ENCODE data around the gene PPIG.

PPIG gene

DNA sequence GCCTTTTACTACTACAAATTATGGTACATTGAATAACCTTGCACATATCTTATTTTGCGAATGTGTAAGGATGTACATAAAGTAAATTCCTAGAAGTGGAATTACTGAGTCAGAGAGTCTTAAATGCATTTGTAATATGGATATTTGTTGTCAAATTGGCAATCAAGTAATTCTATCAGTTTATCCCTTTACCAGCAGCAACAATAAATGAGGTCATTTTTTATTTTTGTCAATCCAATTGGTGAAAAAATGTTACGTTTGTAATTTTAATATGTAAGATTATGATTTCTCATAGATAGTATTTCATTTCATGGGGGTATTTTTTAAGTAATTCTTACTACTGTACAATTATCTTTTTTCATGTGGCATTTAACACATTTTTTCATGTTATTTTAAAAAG lies 14.8 kb downstream of the PPIG start:
- Histone ChIP-seq H2AK5ac (ENCODE audit: low read length) (no peak overlapping the region), H3K23ac (ENCODE audit: low read length) (no peak overlapping the region), H3K27ac (ENCODE audit: low read depth, low read length) (no peak overlapping the region), H3K27me3 (ENCODE audit: insufficient read depth, low read length) (no peaks in the 10 kb centered on the region), H3K79me2 (ENCODE audit: control insufficient read depth, insufficient read depth, low read length, poor library complexity) (peaks cover 13% of the 10 kb centered on the region), H3K9ac (ENCODE audit: low read length) (no peak overlapping the region), H3K18ac (ENCODE audit: low read length) (no peak overlapping the region), H4K91ac (ENCODE audit: low read depth, low read length) (no peak overlapping the region), H2BK120ac (ENCODE audit: insufficient read depth, low read length, poor library complexity) (no peak overlapping the region), H3K4me2 (ENCODE audit: low read length) (no peak overlapping the region), H2BK5ac (ENCODE audit: low read depth, low read length, poor library complexity) (no peak overlapping the region), H3K4me3 (ENCODE audit: low read depth, low read length) (no peak overlapping the region), H3K79me1 (ENCODE audit: low read length) (no peaks in the 10 kb centered on the region), H2AFZ (ENCODE audit: insufficient read depth, low read length, poor library complexity) (no peak overlapping the region), H4K8ac (ENCODE audit: low read depth, low read length) (no peak overlapping the region), H2BK12ac (ENCODE audit: low read length) (no peak overlapping the region), H3K14ac (ENCODE audit: low read length) (no peak overlapping the region), H3K36me3 (ENCODE audit: control insufficient read depth in 1 of 2, insufficient read depth in 2 of 2, low read length in 2 of 2) (peaks cover 2 to 3% of the 10 kb centered on the region in 2 experiments), H3K4me1 (ENCODE audit: control insufficient read depth in 1 of 2, insufficient read depth in 2 of 2, low read length in 2 of 2) (no peaks in the 10 kb centered on the region), H3K4ac (ENCODE audit: low read depth, low read length) (no peak overlapping the region), H3K9me3 (ENCODE audit: insufficient read depth, low read depth, low read length) (no peaks in the 10 kb centered on the region), H4K12ac (ENCODE audit: low read depth, low read length) (no peak overlapping the region)
- DNase-seq, result no peak
- WGBS (ENCODE audit: extremely low coverage, insufficient coverage, insufficient read length), result no CpG with 5 or more reads among the region's 2 CpGs

DNA sequence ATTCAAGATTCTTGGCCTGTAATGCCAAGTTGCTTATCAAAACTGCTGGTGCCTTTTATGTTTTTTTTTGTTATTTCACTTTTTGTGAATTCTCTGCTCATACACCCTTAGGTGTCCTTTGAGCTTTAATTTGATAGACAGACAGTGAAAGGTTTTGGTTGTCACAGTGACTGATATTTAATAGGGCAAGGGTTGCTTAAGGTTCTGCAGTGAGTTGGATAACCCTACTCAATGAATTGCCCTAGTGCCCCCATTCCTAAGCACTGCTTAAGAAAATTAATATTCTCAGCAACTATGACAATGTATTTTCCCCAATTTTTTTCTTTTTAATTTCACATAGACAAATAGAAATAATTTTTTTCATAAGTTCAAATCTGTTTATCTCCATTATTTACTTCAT lies 15.4 kb downstream of the PPIG start:
- Histone ChIP-seq H3K79me1 (ENCODE audit: low read length) (no peaks in the 10 kb centered on the region), H2BK120ac (ENCODE audit: insufficient read depth, low read length, poor library complexity) (no peak overlapping the region)

DNA sequence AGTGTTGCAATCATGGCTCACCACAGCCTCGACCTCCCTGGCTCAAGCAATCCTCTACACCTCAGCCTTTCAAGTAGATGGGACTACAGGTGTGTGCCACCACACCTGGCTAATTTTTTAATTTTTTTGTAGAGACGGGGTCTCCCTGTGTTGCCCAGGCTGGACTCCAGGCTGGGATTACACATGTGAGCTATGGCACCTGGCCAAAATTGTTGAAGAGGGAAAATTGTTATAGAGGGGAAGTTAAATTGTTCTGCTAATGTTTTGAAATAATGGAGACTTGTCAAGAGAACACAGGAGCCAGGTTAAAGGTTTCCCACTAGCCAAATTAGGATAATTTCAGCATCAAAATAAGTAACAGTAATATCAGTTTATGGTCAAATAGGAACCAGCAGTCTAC lies 25.1 kb downstream of the PPIG start:
- Histone ChIP-seq H3K4me3 (ENCODE audit: low read depth, low read length) (no peak overlapping the region), H3K9ac (ENCODE audit: low read length) (no peak overlapping the region), H3K79me2 (ENCODE audit: control insufficient read depth, insufficient read depth, low read length, poor library complexity) (no peaks in the 10 kb centered on the region), H3K23ac (ENCODE audit: low read length) (no peak overlapping the region), H2AFZ (ENCODE audit: insufficient read depth, low read length, poor library complexity) (no peak overlapping the region), H3K4me2 (ENCODE audit: low read length) (no peak overlapping the region), H3K79me1 (ENCODE audit: low read length) (no peaks in the 10 kb centered on the region), H4K91ac (ENCODE audit: low read depth, low read length) (no peak overlapping the region), H3K36me3 (ENCODE audit: control insufficient read depth in 1 of 2, insufficient read depth in 2 of 2, low read length in 2 of 2) (peaks cover 26 to 38% of the 10 kb centered on the region in 2 experiments), H3K9me3 (ENCODE audit: insufficient read depth, low read depth, low read length) (no peaks in the 10 kb centered on the region), H3K18ac (ENCODE audit: low read length) (no peak overlapping the region), H4K12ac (ENCODE audit: low read depth, low read length) (no peak overlapping the region), H3K14ac (ENCODE audit: low read length) (no peak overlapping the region), H3K27me3 (ENCODE audit: insufficient read depth, low read length) (no peaks in the 10 kb centered on the region), H2BK120ac (ENCODE audit: insufficient read depth, low read length, poor library complexity) (no peak overlapping the region), H2BK12ac (ENCODE audit: low read length) (no peak overlapping the region), H3K27ac (ENCODE audit: low read depth, low read length) (no peak overlapping the region), H2BK5ac (ENCODE audit: low read depth, low read length, poor library complexity) (no peak overlapping the region), H4K8ac (ENCODE audit: low read depth, low read length) (no peak overlapping the region), H3K4me1 (ENCODE audit: control insufficient read depth in 1 of 2, insufficient read depth in 2 of 2, low read length in 2 of 2) (no peaks in the 10 kb centered on the region), H3K4ac (ENCODE audit: low read depth, low read length) (no peak overlapping the region), H2AK5ac (ENCODE audit: low read length) (no peak overlapping the region)
- DNase-seq, result no peak
- no CpG with 5 or more reads among the region's 2 CpGs for WGBS (ENCODE audit: extremely low coverage, insufficient coverage, insufficient read length)

More for the DNA sequence above, 15.4 kb downstream of the PPIG start:
- H3K23ac ChIP-seq (ENCODE audit: low read length), result no peak overlapping the region
- no peak overlapping the region for H3K4me2 ChIP-seq (ENCODE audit: low read length)
- no peak overlapping the region for H3K4me3 ChIP-seq (ENCODE audit: low read depth, low read length)
- H3K27ac ChIP-seq (ENCODE audit: low read depth, low read length), result no peak overlapping the region
- H3K18ac ChIP-seq (ENCODE audit: low read length), result no peak overlapping the region
- H3K4me1 ChIP-seq (ENCODE audit: control insufficient read depth in 1 of 2, insufficient read depth in 2 of 2, low read length in 2 of 2), result no peaks in the 10 kb centered on the region
- H3K27me3 ChIP-seq (ENCODE audit: insufficient read depth, low read length), result no peaks in the 10 kb centered on the region
- H3K4ac ChIP-seq (ENCODE audit: low read depth, low read length), result no peak overlapping the region
- H2BK5ac ChIP-seq (ENCODE audit: low read depth, low read length, poor library complexity), result no peak overlapping the region
- H4K12ac ChIP-seq (ENCODE audit: low read depth, low read length), result no peak overlapping the region
- peaks cover 13% of the 10 kb centered on the region for H3K79me2 ChIP-seq (ENCODE audit: control insufficient read depth, insufficient read depth, low read length, poor library complexity)
- DNase-seq, result no peak
- no peaks in the 10 kb centered on the region for H3K9me3 ChIP-seq (ENCODE audit: insufficient read depth, low read depth, low read length)
- H2AK5ac ChIP-seq (ENCODE audit: low read length), result no peak overlapping the region
- no peak overlapping the region for H3K14ac ChIP-seq (ENCODE audit: low read length)
- no peak overlapping the region for H3K9ac ChIP-seq (ENCODE audit: low read length)
- no peak overlapping the region for H4K91ac ChIP-seq (ENCODE audit: low read depth, low read length)
- no peak overlapping the region for H2BK12ac ChIP-seq (ENCODE audit: low read length)
- H4K8ac ChIP-seq (ENCODE audit: low read depth, low read length), result no peak overlapping the region
- peaks cover 5% of the 10 kb centered on the region in 2 experiments for H3K36me3 ChIP-seq (ENCODE audit: control insufficient read depth in 1 of 2, insufficient read depth in 2 of 2, low read length in 2 of 2)
- no peak overlapping the region for H2AFZ ChIP-seq (ENCODE audit: insufficient read depth, low read length, poor library complexity)

DNA sequence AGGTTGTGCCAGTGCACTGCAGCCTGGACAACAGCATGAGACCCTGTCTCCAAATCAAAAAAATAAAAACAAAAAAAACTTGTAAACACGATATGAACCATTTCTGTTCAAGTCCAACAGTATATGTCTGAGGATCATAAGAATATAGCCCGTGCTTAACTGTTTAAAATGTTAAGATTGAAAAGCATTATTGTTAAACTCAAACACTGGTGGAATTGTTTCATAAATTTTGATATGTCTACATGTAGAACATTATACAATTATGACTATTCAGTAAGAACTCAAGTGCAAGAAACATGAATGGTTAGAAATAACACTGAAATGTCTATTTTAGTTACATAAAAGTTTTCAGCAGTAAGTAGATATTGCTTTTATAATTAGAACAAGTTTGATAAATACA lies 29.7 kb downstream of the PPIG start:
- Histone ChIP-seq H3K23ac (ENCODE audit: low read length) (no peak overlapping the region), H2BK5ac (ENCODE audit: low read depth, low read length, poor library complexity) (no peak overlapping the region), H3K79me2 (ENCODE audit: control insufficient read depth, insufficient read depth, low read length, poor library complexity) (no peaks in the 10 kb centered on the region), H3K9me3 (ENCODE audit: insufficient read depth, low read depth, low read length) (no peaks in the 10 kb centered on the region), H3K79me1 (ENCODE audit: low read length) (no peaks in the 10 kb centered on the region), H2BK120ac (ENCODE audit: insufficient read depth, low read length, poor library complexity) (no peak overlapping the region), H3K27me3 (ENCODE audit: insufficient read depth, low read length) (no peaks in the 10 kb centered on the region), H4K8ac (ENCODE audit: low read depth, low read length) (no peak overlapping the region), H3K4ac (ENCODE audit: low read depth, low read length) (no peak overlapping the region), H4K91ac (ENCODE audit: low read depth, low read length) (no peak overlapping the region), H3K4me1 (ENCODE audit: control insufficient read depth in 1 of 2, insufficient read depth in 2 of 2, low read length in 2 of 2) (no peaks in the 10 kb centered on the region), H4K12ac (ENCODE audit: low read depth, low read length) (no peak overlapping the region), H3K4me2 (ENCODE audit: low read length) (no peak overlapping the region), H2AK5ac (ENCODE audit: low read length) (no peak overlapping the region), H3K4me3 (ENCODE audit: low read depth, low read length) (no peak overlapping the region), H3K36me3 (ENCODE audit: control insufficient read depth in 1 of 2, insufficient read depth in 2 of 2, low read length in 2 of 2) (peaks cover 16 to 20% of the 10 kb centered on the region in 2 experiments), H3K14ac (ENCODE audit: low read length) (no peak overlapping the region), H3K9ac (ENCODE audit: low read length) (no peak overlapping the region), H3K18ac (ENCODE audit: low read length) (no peak overlapping the region), H2AFZ (ENCODE audit: insufficient read depth, low read length, poor library complexity) (no peak overlapping the region), H2BK12ac (ENCODE audit: low read length) (no peak overlapping the region), H3K27ac (ENCODE audit: low read depth, low read length) (no peak overlapping the region)
- WGBS (ENCODE audit: extremely low coverage, insufficient coverage, insufficient read length), result no CpG with 5 or more reads among the region's 2 CpGs
- no peak for DNase-seq
